DMS153 (cell line): ENCODE measurements around the gene CFAP221.

Experiments used
- DNase-seq: peaks from one replicate; lab custom pipeline; 2025; lab: John Stamatoyannopoulos, UW

The CFAP221 gene

GRCh38 chr2:119699016-119699606, 154.9 kb downstream of the CFAP221 start:
- DNase-seq: no peak

- DNase-seq: no peak
These were observed 156.6 kb downstream of the CFAP221 start for GRCh38 chr2:119700866-119701265.

GRCh38 chr2:119701352-119701751, 157.1 kb downstream of the CFAP221 start:
- no peak for DNase-seq

GRCh38 chr2:119702203-119702917, 158.1 kb downstream of the CFAP221 start:
- DNase-seq: no peak

GRCh38 chr2:119702918-119703401, 158.7 kb downstream of the CFAP221 start:
- DNase-seq: peak; percentile 9

GRCh38 chr2:119703526-119703925, 159.3 kb downstream of the CFAP221 start:
- DNase-seq: no peak

GRCh38 chr2:119704670-119705120, 160.4 kb downstream of the CFAP221 start:
- DNase-seq: no peak

- no peak for DNase-seq
These were observed 162.0 kb downstream of the CFAP221 start for GRCh38 chr2:119706221-119706620.
